PC-9 (cell line): ENCODE measurements around the gene C2orf49.

Experiments used
- EZH2 ChIP-seq: fragments of 200-600 bp; sonication (generic); IDR thresholded peaks from 2 replicates; pipeline ENCODE4 v1.8.0; 2017; ENCODE audit warnings: antibody characterized with exemption, low read depth
- TF ChIP-seq, protein P1 (sequence below): fragments of 200-600 bp; sonication (generic); conservative IDR thresholded peaks from 2 replicates; pipeline ENCODE4 v1.6.1; 2017; ENCODE audit warnings: mixed run types, antibody characterized with exemption, mild to moderate bottlenecking, moderate library complexity

DNA sequence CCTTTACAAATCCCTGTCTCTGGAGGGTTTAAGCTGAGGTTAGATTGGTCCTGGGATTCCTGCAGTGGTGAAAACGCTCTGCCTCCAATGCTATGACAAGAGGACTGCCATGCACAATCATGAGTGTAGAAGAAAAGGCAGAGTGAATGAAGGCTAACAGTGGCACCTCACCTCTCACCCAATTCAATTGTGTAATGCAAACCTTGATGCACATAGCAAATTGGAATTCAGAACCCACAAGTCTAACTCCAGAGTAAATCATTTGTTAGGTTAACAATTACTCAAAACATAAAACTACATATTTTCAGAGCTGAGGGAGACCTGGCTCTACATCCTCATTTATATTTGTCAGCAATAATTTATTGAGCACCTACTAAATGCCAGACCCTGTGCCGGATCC, 9.7 kb upstream of the C2orf49 start:
- no peak for TF ChIP-seq EZH2
- TF ChIP-seq, protein P1, sequence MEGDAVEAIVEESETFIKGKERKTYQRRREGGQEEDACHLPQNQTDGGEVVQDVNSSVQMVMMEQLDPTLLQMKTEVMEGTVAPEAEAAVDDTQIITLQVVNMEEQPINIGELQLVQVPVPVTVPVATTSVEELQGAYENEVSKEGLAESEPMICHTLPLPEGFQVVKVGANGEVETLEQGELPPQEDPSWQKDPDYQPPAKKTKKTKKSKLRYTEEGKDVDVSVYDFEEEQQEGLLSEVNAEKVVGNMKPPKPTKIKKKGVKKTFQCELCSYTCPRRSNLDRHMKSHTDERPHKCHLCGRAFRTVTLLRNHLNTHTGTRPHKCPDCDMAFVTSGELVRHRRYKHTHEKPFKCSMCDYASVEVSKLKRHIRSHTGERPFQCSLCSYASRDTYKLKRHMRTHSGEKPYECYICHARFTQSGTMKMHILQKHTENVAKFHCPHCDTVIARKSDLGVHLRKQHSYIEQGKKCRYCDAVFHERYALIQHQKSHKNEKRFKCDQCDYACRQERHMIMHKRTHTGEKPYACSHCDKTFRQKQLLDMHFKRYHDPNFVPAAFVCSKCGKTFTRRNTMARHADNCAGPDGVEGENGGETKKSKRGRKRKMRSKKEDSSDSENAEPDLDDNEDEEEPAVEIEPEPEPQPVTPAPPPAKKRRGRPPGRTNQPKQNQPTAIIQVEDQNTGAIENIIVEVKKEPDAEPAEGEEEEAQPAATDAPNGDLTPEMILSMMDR: no peak
